T-helper 2 cell treated with Interferon-gamma antibody and Interleukin-4, amounts not matched to agents 5 μg/mL and 100 μg/mL, for 36 hours (primary cell): ENCODE data around the gene CCDC184.

ENCODE experiments used
- DNase-seq: peaks from one replicate; pipeline ENCODE4 v3.0.0; 2021; ENCODE audit warnings: low spot score
- H3K27ac Mint-ChIP-seq: one replicate; pipeline ENCODE4 v1.8.0; 2021; ENCODE audit warnings: mild to moderate bottlenecking, mixed read lengths
- H3K27me3 Mint-ChIP-seq: one replicate; pipeline ENCODE4 v1.8.0; 2021; ENCODE audit warnings: low read depth, mixed read lengths
- H3K36me3 Mint-ChIP-seq: one replicate; pipeline ENCODE4 v1.8.0; 2021; ENCODE audit warnings: low read depth, mixed read lengths
- H3K4me1 Mint-ChIP-seq: one replicate; pipeline ENCODE4 v1.8.0; 2021; ENCODE audit warnings: low read depth, mixed read lengths
- H3K4me3 Mint-ChIP-seq: one replicate; pipeline ENCODE4 v1.8.0; 2022; ENCODE audit warnings: mild to moderate bottlenecking, moderate library complexity, mixed read lengths
- H3K9me3 Mint-ChIP-seq: one replicate; pipeline ENCODE4 v1.8.0; 2021; ENCODE audit warnings: mixed read lengths

CCDC184 gene

GRCh38 chr12:48185181-48185919, 1.9 kb downstream of the CCDC184 start:
- Mint-ChIP-seq H3K4me1 (peaks cover 12% of the 10 kb centered on the region), H3K27ac (no peak overlapping the region), H3K9me3 (no peaks in the 10 kb centered on the region), H3K4me3 (no peak overlapping the region), H3K27me3 (peaks cover 60% of the 10 kb centered on the region), H3K36me3 (no peaks in the 10 kb centered on the region)
- DNase-seq: no peak

DNA sequence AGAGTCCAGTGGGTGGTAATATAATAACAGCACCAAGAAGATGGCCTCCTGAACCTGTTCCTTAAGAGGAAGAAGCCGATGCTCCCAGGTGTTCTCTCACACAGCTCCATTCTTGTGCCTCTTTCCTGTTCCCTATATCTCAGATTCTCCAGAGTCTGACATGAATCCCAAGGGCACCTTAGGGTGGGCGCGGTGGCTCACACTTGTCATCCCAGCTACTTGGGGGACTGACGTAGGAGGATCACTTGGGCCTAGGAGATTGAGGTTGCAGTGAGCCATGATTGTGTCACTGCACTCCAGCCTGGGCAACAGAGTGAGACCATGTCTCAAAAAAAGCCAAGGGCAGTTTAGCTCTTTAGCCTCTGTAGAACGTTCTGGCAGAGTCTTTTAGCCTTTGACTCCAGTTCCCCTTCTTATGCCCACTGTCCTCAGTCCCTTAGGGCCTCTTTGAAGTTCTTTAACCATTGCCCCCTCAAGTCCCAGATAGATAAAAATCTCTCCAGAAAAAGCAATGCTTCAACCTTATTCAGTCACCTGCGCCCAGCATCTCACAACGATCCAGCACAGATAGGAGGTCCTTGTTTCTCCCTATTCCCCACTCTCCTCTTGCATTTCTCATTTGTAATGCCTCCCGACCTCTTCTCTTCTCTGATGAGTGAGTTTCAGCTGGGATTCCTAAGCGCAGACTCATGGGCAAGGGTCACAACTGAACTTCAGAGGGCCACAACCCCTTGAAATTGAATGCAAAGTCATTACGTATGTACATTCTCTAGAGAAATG, 4.7 kb downstream of the CCDC184 start:
- H3K27me3 Mint-ChIP-seq: peaks cover 57% of the 10 kb centered on the region
- no peaks in the 10 kb centered on the region for H3K9me3 Mint-ChIP-seq
- H3K36me3 Mint-ChIP-seq: no peaks in the 10 kb centered on the region
- H3K27ac Mint-ChIP-seq: no peak overlapping the region
- DNase-seq: no peak
- peaks cover 9% of the 10 kb centered on the region for H3K4me1 Mint-ChIP-seq
- no peak overlapping the region for H3K4me3 Mint-ChIP-seq

DNA sequence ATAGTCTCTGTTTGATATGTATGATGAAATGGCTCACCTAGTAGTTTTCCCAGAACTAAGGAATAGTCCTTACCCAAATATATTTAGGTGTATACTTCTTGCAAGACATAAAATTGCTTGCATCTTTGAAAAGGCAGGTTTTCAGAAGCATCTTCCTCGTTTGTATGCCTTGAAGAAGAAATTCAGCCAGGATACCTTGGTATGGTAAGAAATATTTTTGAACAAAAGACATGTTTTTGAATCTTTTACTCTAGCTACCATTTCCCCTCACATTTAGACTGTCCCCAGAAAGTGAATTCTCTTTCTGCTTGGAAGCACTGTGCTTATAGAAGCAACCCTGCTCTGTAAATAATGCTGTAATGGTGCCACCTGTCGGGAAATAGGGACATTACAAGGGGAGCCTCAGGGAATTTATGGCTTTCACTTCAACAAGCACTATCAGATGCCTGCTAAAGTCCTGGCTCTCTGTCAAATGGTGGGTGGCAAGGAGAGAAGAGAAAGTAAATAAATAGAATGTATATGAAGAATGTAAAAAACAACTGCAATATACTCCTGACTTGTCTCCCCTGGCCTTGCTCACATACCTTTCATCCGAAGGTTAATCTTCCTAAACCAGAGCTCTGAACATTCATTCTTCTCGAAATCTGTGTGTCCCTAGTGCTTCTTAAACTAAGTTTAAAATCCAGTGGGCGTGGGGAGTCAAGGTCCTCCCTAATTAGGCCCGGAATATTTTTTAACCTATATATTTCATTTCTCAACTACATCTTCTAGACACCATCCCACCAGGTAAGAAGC, 6.1 kb downstream of the CCDC184 start:
- Mint-ChIP-seq H3K9me3 (no peaks in the 10 kb centered on the region), H3K27me3 (peaks cover 66% of the 10 kb centered on the region), H3K4me1 (peaks cover 7% of the 10 kb centered on the region), H3K36me3 (no peaks in the 10 kb centered on the region), H3K4me3 (no peak overlapping the region), H3K27ac (no peak overlapping the region)
- peak; percentile 45 for DNase-seq

- Mint-ChIP-seq H3K27ac (no peak overlapping the region), H3K9me3 (no peaks in the 10 kb centered on the region), H3K36me3 (no peaks in the 10 kb centered on the region), H3K4me3 (no peak overlapping the region), H3K27me3 (peaks cover 62% of the 10 kb centered on the region), H3K4me1 (peaks cover 7% of the 10 kb centered on the region)
- DNase-seq: no peak
Observed at GRCh38 chr12:48191096-48191495, 7.7 kb downstream of the CCDC184 start.

DNA sequence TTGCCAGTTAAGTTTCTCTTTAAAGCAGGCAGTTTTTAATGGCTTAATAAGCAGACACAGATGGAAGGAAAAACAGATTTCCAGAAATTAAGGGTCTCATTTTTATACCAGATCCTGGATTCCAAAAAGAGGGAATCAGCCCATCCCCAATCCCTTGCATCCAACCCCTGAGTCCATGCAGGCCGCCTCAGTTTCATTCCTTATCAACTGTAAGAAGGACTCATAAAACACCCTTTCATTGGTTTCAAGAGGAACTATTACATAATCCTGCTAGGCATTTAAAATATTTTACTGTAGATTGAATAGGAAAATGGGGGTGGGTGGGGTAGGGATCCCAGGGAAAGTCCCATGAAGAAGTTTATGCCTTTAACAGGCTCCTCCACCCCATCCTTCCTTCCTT, 9.4 kb downstream of the CCDC184 start:
- DNase-seq: no peak
- Mint-ChIP-seq H3K27ac (no peak overlapping the region), H3K4me1 (peaks cover 12% of the 10 kb centered on the region), H3K9me3 (no peaks in the 10 kb centered on the region), H3K4me3 (no peak overlapping the region), H3K27me3 (peaks cover 50% of the 10 kb centered on the region), H3K36me3 (no peaks in the 10 kb centered on the region)

DNA sequence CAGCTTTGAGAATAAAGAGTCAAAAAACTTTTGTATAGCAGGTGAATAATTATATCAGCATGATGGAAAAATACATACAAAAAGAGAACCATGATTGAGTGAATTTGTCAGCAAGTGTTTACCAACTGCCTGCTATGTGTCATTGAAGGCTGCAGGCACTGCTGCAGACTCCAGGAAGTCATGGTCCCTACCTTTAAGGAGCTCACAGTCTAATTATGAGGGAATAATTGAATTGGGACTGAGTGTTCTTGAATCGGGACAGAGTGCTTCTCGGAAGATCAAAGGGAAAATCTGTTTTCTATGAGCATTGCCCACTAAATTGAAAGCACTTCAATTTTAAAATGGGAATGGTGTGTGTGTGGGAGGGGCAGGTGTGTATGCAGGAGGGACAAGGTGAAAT, 10.2 kb downstream of the CCDC184 start:
- DNase-seq: no peak
- no peaks in the 10 kb centered on the region for H3K36me3 Mint-ChIP-seq
- peaks cover 12% of the 10 kb centered on the region for H3K4me1 Mint-ChIP-seq
- no peak overlapping the region for H3K4me3 Mint-ChIP-seq
- peaks cover 47% of the 10 kb centered on the region for H3K27me3 Mint-ChIP-seq
- no peak overlapping the region for H3K27ac Mint-ChIP-seq
- no peaks in the 10 kb centered on the region for H3K9me3 Mint-ChIP-seq

- H3K4me1 Mint-ChIP-seq: peaks cover 23% of the 10 kb centered on the region
- H3K4me3 Mint-ChIP-seq: no peak overlapping the region
- H3K36me3 Mint-ChIP-seq: peaks cover 1% of the 10 kb centered on the region
- peaks cover 46% of the 10 kb centered on the region for H3K27me3 Mint-ChIP-seq
- no peaks in the 10 kb centered on the region for H3K9me3 Mint-ChIP-seq
- H3K27ac Mint-ChIP-seq: no peak overlapping the region
- DNase-seq: no peak
Observed at GRCh38 chr12:48194799-48195201, 11.4 kb downstream of the CCDC184 start.

DNA sequence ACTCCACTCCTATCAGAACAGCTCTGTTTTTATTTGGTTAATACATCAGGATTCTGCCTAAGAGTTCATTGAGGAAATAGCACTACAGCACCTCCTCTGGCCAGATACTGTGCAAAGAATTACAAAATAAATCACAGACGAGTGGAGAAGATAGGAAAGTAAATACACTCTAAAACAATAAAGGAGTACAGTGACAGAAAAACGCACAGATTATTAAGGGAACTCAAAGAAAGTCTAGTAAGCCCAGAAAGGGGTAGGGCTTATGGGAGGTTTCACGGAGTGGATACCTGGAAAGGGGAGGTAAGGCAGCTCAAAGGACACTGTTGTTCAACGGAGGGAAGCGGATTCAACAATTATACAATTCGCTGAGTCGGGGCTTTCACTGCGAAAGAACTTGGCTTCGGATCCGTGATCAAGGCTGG, 14.1 kb downstream of the CCDC184 start:
- Mint-ChIP-seq H3K27ac (peak overlapping the region; percentile 89), H3K9me3 (peaks cover 15% of the 10 kb centered on the region), H3K27me3 (peaks cover 28% of the 10 kb centered on the region), H3K4me3 (peak overlapping the region; percentile 88), H3K36me3 (peaks cover 23% of the 10 kb centered on the region), H3K4me1 (peaks cover 34% of the 10 kb centered on the region)
- DNase-seq: no peak

GRCh38 chr12:48197971-48198671, 14.7 kb downstream of the CCDC184 start:
- H3K4me3 Mint-ChIP-seq: peak overlapping the region; percentile 88
- peaks cover 27% of the 10 kb centered on the region for H3K36me3 Mint-ChIP-seq
- H3K4me1 Mint-ChIP-seq: peaks cover 34% of the 10 kb centered on the region
- peak; percentile 94 for DNase-seq
- H3K27me3 Mint-ChIP-seq: peaks cover 25% of the 10 kb centered on the region
- H3K27ac Mint-ChIP-seq: peak overlapping the region; percentile 89
- peaks cover 20% of the 10 kb centered on the region for H3K9me3 Mint-ChIP-seq

GRCh38 chr12:48198672-48198971, 15.2 kb downstream of the CCDC184 start:
- no peak for DNase-seq
- Mint-ChIP-seq H3K9me3 (peaks cover 21% of the 10 kb centered on the region), H3K4me1 (peaks cover 34% of the 10 kb centered on the region), H3K27me3 (peaks cover 20% of the 10 kb centered on the region), H3K4me3 (peak overlapping the region; percentile 88), H3K27ac (peak overlapping the region; percentile 89), H3K36me3 (peaks cover 28% of the 10 kb centered on the region)

- Mint-ChIP-seq H3K27ac (peak overlapping the region; percentile 89), H3K27me3 (peaks cover 17% of the 10 kb centered on the region), H3K4me1 (peaks cover 34% of the 10 kb centered on the region), H3K4me3 (peak overlapping the region; percentile 88), H3K9me3 (peaks cover 21% of the 10 kb centered on the region), H3K36me3 (peaks cover 28% of the 10 kb centered on the region)
- DNase-seq: no peak
Observed at GRCh38 chr12:48198985-48199384, 15.5 kb downstream of the CCDC184 start.

DNA sequence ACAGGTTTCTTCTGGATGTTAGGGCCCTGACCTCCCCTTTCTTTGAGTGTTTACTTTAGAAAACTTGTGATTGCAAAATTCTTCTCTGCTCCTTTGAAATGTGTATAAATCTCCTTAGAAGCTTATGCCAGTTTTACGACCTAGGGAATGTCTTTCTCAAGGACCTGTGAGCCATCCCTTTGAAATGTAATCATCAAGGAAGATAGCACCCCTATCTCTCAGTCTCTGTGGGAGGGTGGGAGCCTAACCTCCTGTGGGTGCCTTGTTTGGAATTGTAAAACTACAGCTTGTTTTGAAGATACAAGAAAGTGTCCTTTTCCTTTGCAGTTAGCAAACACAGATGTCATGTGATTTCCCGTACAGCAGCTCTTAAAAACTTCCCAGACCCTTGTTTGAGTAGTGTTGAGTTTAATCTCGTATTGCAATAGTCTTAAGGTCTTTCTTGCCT, 16.4 kb downstream of the CCDC184 start:
- Mint-ChIP-seq H3K9me3 (peaks cover 26% of the 10 kb centered on the region), H3K36me3 (peaks cover 32% of the 10 kb centered on the region), H3K4me3 (peak overlapping the region; percentile 88), H3K27ac (peak overlapping the region; percentile 89), H3K27me3 (peaks cover 8% of the 10 kb centered on the region), H3K4me1 (peaks cover 34% of the 10 kb centered on the region)
- no peak for DNase-seq

GRCh38 chr12:48201091-48201490, 17.6 kb downstream of the CCDC184 start:
- H3K27ac Mint-ChIP-seq: peak overlapping the region; percentile 4
- H3K36me3 Mint-ChIP-seq: peaks cover 35% of the 10 kb centered on the region
- peaks cover 32% of the 10 kb centered on the region for H3K4me1 Mint-ChIP-seq
- H3K9me3 Mint-ChIP-seq: peaks cover 31% of the 10 kb centered on the region
- H3K27me3 Mint-ChIP-seq: no peaks in the 10 kb centered on the region
- no peak for DNase-seq
- H3K4me3 Mint-ChIP-seq: no peak overlapping the region
